Naive thymus-derived CD4-positive, alpha-beta T cell (primary cell): ENCODE results near the gene DRGX. TPM values are rescaled to one million over a fixed set of nuclear protein-coding genes. Genes with fewer than 3 reads are reported as not detected.

Source experiments
- ATAC-seq: fragments of 150-1000 bp; cut with Tn5 transposase; 2 replicates; pipeline ENCODE4 v1.10.0; 2021; ENCODE audit warnings: mild to moderate bottlenecking, moderate library complexity
- CTCF ChIA-PET: fragments of 350-600 bp; sonication (Branson Sonifier 250); formaldehyde crosslinking; loops from one replicate; lab custom pipeline; 2021; ENCODE audit warnings: antibody characterized with exemption; lab: Charles Lee
- POLR2A ChIA-PET: fragments of 350-600 bp; sonication (Branson Sonifier 250); formaldehyde crosslinking; loops from one replicate; lab custom pipeline; 2021; ENCODE audit warnings: antibody characterized with exemption, inconsistent platforms; lab: Charles Lee
- DNase-seq, 9 donors: peaks; one replicate each; pipeline versions ENCODE4 v3.0.0 to v3.0.0-alpha.2; 2020 to 2022; ENCODE audit warnings: mixed read lengths in 1 of 9
- H3K27ac ChIP-seq: one replicate; pipeline ENCODE4 v1.7.0; 2013; ENCODE audit warnings: mild to moderate bottlenecking, low read depth, low read length, moderate library complexity
- H3K27me3 ChIP-seq, 2 donors: one replicate each; pipeline ENCODE4 v1.7.0; 2013; ENCODE audit warnings: low read length in 2 of 2, mild to moderate bottlenecking in 2 of 2, moderate library complexity in 2 of 2; ENCODE audit not compliant: control insufficient read depth in 2 of 2, insufficient read depth in 2 of 2
- H3K36me3 ChIP-seq, 3 experiments: 1 replicate in 2 of 3; 2 replicates in 1 of 3; pipeline ENCODE4 v1.7.0; 2013; ENCODE audit warnings: low read length in 3 of 3, mild to moderate bottlenecking in 3 of 3, moderate library complexity in 1 of 3; ENCODE audit not compliant: insufficient read depth in 3 of 3, control insufficient read depth in 2 of 3
- H3K4me1 ChIP-seq, 2 donors: one replicate each; pipeline ENCODE4 v1.7.0; 2013; ENCODE audit warnings: low read length in 2 of 2, mild to moderate bottlenecking in 2 of 2, moderate library complexity in 1 of 2; ENCODE audit not compliant: control insufficient read depth in 2 of 2, insufficient read depth in 2 of 2
- H3K4me3 ChIP-seq: 2 replicates; pipeline ENCODE4 v1.7.0; 2013; ENCODE audit warnings: mild to moderate bottlenecking, low read length
- H3K9me3 ChIP-seq, 3 experiments: 1 replicate in 2 of 3; 2 replicates in 1 of 3; pipeline ENCODE4 v1.7.0; 2013; ENCODE audit warnings: low read length in 3 of 3; ENCODE audit not compliant: control insufficient read depth in 2 of 3
- H3K27ac Mint-ChIP-seq, 9 donors: one replicate each; pipeline ENCODE4 v1.8.0; 2020 to 2022; ENCODE audit warnings: mixed read lengths in 9 of 9, mild to moderate bottlenecking in 8 of 9, moderate library complexity in 5 of 9, inconsistent platforms in 2 of 9
- H3K27me3 Mint-ChIP-seq, 5 donors: one replicate each; pipeline ENCODE4 v1.8.0; 2021 to 2022; ENCODE audit warnings: mixed read lengths in 5 of 5, mild to moderate bottlenecking in 1 of 5
- H3K36me3 Mint-ChIP-seq, 5 donors: one replicate each; pipeline ENCODE4 v1.8.0; 2020 to 2022; ENCODE audit warnings: mixed read lengths in 5 of 5, mild to moderate bottlenecking in 3 of 5, inconsistent platforms in 1 of 5
- H3K4me1 Mint-ChIP-seq, 7 donors: one replicate each; pipeline ENCODE4 v1.8.0; 2020 to 2022; ENCODE audit warnings: mixed read lengths in 7 of 7, mild to moderate bottlenecking in 3 of 7, inconsistent platforms in 1 of 7
- H3K4me3 Mint-ChIP-seq, 10 donors: one replicate each; pipeline ENCODE4 v1.8.0; 2020 to 2022; ENCODE audit warnings: mild to moderate bottlenecking in 10 of 10, mixed read lengths in 10 of 10, moderate library complexity in 6 of 10, inconsistent platforms in 2 of 10
- H3K9me3 Mint-ChIP-seq, 11 donors: one replicate each; pipeline ENCODE4 v1.8.0; 2020 to 2022; ENCODE audit warnings: mixed read lengths in 11 of 11, mild to moderate bottlenecking in 4 of 11, inconsistent platforms in 1 of 11, moderate library complexity in 1 of 11
- intact Hi-C, 2 donors: fragments of 100-400 bp; cut with micrococcal nuclease; formaldehyde crosslinking; loops; one replicate each; pipeline ENCODE4 v1.15.1; 2023
- polyA plus RNA-seq, 2 donors: library from polyadenylated mRNA; unstranded; fragments of 300-500 nt; fragmentation: Illumina TruSeq; gene quantifications; one replicate each; pipeline ENCODE4 v1.2.3, GENCODE V29; 2021
- total RNA-seq, 6 experiments: library from RNA in 5 of 6; stranded (reverse) in 5 of 6; gene quantifications; 1 replicate in 5 of 6; 2 replicates in 1 of 6; pipeline ENCODE4 v1.2.3 and lab custom pipeline; 2021 to 2026

DRGX gene
- total and polyA plus RNA-seq, 7 experiments from 2014 or later: not detected

GRCh38 chr10:49379596-49380410, 16.1 kb downstream of the DRGX start:
- no peak for ATAC-seq
- Histone ChIP-seq H3K27me3 (no peaks in the 10 kb centered on the region), H3K9me3 (no peaks in the 10 kb centered on the region), H3K4me1 (no peaks in the 10 kb centered on the region), H3K27ac (no peak overlapping the region), H3K4me3 (no peak overlapping the region), H3K36me3 (no peaks in the 10 kb centered on the region)
- intact Hi-C loops: no loop called here
- H3K27me3 Mint-ChIP-seq: peaks cover 0 to 25% (median 8%) of the 10 kb centered on the region in 5 donors
- H3K4me3 Mint-ChIP-seq: peak overlapping the region in 1 of 10 donors; percentile 19
- ChIA-PET POLR2A (no interaction called here), CTCF (no interaction called here)
- DNase-seq: no peak
- no peak overlapping the region for H3K27ac Mint-ChIP-seq
- H3K36me3 Mint-ChIP-seq: no peaks in the 10 kb centered on the region
- no peaks in the 10 kb centered on the region for H3K9me3 Mint-ChIP-seq
- no peaks in the 10 kb centered on the region for H3K4me1 Mint-ChIP-seq

- no peaks in the 10 kb centered on the region for H3K4me1 ChIP-seq
- Mint-ChIP-seq H3K4me1 (no peaks in the 10 kb centered on the region), H3K4me3 (no peak overlapping the region), H3K27me3 (peaks cover 0 to 13% (median 9%) of the 10 kb centered on the region in 5 donors), H3K27ac (no peak overlapping the region), H3K9me3 (no peaks in the 10 kb centered on the region), H3K36me3 (no peaks in the 10 kb centered on the region)
- no peak for ATAC-seq
- no peaks in the 10 kb centered on the region for H3K9me3 ChIP-seq
- H3K4me3 ChIP-seq: no peak overlapping the region
- POLR2A ChIA-PET: no interaction called here
- CTCF ChIA-PET: no interaction called here
- no peaks in the 10 kb centered on the region for H3K36me3 ChIP-seq
- intact Hi-C loops: no loop called here
- no peak for DNase-seq
- no peaks in the 10 kb centered on the region for H3K27me3 ChIP-seq
- no peak overlapping the region for H3K27ac ChIP-seq
Observed at GRCh38 chr10:49377256-49377655, 18.6 kb downstream of the DRGX start.

GRCh38 chr10:49375611-49376010, 20.3 kb downstream of the DRGX start:
- H3K9me3 Mint-ChIP-seq: no peaks in the 10 kb centered on the region
- CTCF ChIA-PET: no interaction called here
- DNase-seq: no peak

GRCh38 chr10:49374740-49375139, 21.1 kb downstream of the DRGX start:
- no peak for DNase-seq
- Histone ChIP-seq H3K27ac (no peak overlapping the region), H3K9me3 (no peaks in the 10 kb centered on the region), H3K4me1 (no peaks in the 10 kb centered on the region), H3K27me3 (no peaks in the 10 kb centered on the region), H3K36me3 (no peaks in the 10 kb centered on the region), H3K4me3 (no peak overlapping the region)
- ATAC-seq: no peak
- Mint-ChIP-seq H3K27me3 (peaks cover 0 to 15% (median 8%) of the 10 kb centered on the region in 5 donors), H3K27ac (no peak overlapping the region), H3K9me3 (no peaks in the 10 kb centered on the region), H3K4me1 (no peaks in the 10 kb centered on the region), H3K4me3 (no peak overlapping the region), H3K36me3 (no peaks in the 10 kb centered on the region)
- ChIA-PET POLR2A (no interaction called here), CTCF (no interaction called here)
- intact Hi-C loops: no loop called here

More at GRCh38 chr10:49375611-49376010, 20.3 kb downstream of the DRGX start:
- no peaks in the 10 kb centered on the region for H3K4me1 ChIP-seq
- Mint-ChIP-seq H3K4me3 (no peak overlapping the region), H3K27ac (no peak overlapping the region), H3K36me3 (no peaks in the 10 kb centered on the region), H3K27me3 (peaks cover 0 to 15% (median 10%) of the 10 kb centered on the region in 5 donors), H3K4me1 (no peaks in the 10 kb centered on the region)
- no peak overlapping the region for H3K4me3 ChIP-seq
- no peak overlapping the region for H3K27ac ChIP-seq
- no peak for ATAC-seq
- POLR2A ChIA-PET: no interaction called here
- H3K36me3 ChIP-seq: no peaks in the 10 kb centered on the region
- H3K9me3 ChIP-seq: no peaks in the 10 kb centered on the region
- intact Hi-C loops: no loop called here
- H3K27me3 ChIP-seq: no peaks in the 10 kb centered on the region

GRCh38 chr10:49373361-49373760, 22.5 kb downstream of the DRGX start:
- Histone ChIP-seq H3K27ac (no peak overlapping the region), H3K27me3 (no peaks in the 10 kb centered on the region), H3K4me3 (no peak overlapping the region), H3K9me3 (no peaks in the 10 kb centered on the region), H3K36me3 (no peaks in the 10 kb centered on the region), H3K4me1 (no peaks in the 10 kb centered on the region)
- Mint-ChIP-seq H3K27ac (no peak overlapping the region), H3K4me3 (no peak overlapping the region), H3K36me3 (no peaks in the 10 kb centered on the region), H3K4me1 (no peaks in the 10 kb centered on the region), H3K27me3 (peaks cover 0 to 21% (median 8%) of the 10 kb centered on the region in 5 donors), H3K9me3 (no peaks in the 10 kb centered on the region)
- DNase-seq: no peak
- ATAC-seq: no peak
- POLR2A ChIA-PET: no interaction called here
- intact Hi-C loops: no loop called here
- CTCF ChIA-PET: no interaction called here

GRCh38 chr10:49371967-49372366, 23.9 kb downstream of the DRGX start:
- no peaks in the 10 kb centered on the region for H3K36me3 Mint-ChIP-seq

More at GRCh38 chr10:49371967-49372366, 23.9 kb downstream of the DRGX start:
- Mint-ChIP-seq H3K27ac (no peak overlapping the region), H3K4me3 (no peak overlapping the region), H3K9me3 (no peaks in the 10 kb centered on the region), H3K27me3 (peaks cover 4 to 24% (median 8%) of the 10 kb centered on the region in 5 donors), H3K4me1 (no peaks in the 10 kb centered on the region)
- no peak overlapping the region for H3K4me3 ChIP-seq
- H3K4me1 ChIP-seq: no peaks in the 10 kb centered on the region
- no peaks in the 10 kb centered on the region for H3K9me3 ChIP-seq
- ChIA-PET POLR2A (no interaction called here), CTCF (no interaction called here)
- no peaks in the 10 kb centered on the region for H3K27me3 ChIP-seq
- no peaks in the 10 kb centered on the region for H3K36me3 ChIP-seq
- no peak overlapping the region for H3K27ac ChIP-seq
- intact Hi-C loops: no loop called here
- DNase-seq (no peak), ATAC-seq (no peak)
